ENCODE data around the gene TSEN15. TPM values are rescaled to one million over a fixed set of nuclear protein-coding genes. Genes with fewer than 3 reads are reported as not detected.

The TSEN15 gene
- total and polyA plus RNA-seq, 9 of the 15 experiments (the other 6 are each of a cell fraction or from before 2014, with no cell fraction given) = 25.6 to 121 (median 91.3) TPM

GRCh38 chr1:184033711-184034167 is 17.8 kb upstream of the TSEN15 start:
- DNase-seq (ENCODE audit: extremely low read depth in 1 of 4, low spot score in 3 of 4) = no peak
- Histone ChIP-seq H2AFZ (ENCODE audit: low read depth, low read length) (no peak overlapping the region), H4K20me1 (replicated peaks; ENCODE audit: control insufficient read depth, insufficient read depth, low read length) (no peaks in the 10 kb centered on the region), H3K79me2 (ENCODE audit: control insufficient read depth, insufficient read depth, low read length) (peaks cover 84% of the 10 kb centered on the region), H3K27me3 (ENCODE audit: control insufficient read depth in 2 of 2, insufficient read depth in 2 of 2, low read length in 2 of 2) (no peaks in the 10 kb centered on the region), H3K9me3 (replicated peaks; ENCODE audit: control insufficient read depth, insufficient read depth, low read depth, low read length) (no peaks in the 10 kb centered on the region), H3K9me1 (ENCODE audit: control insufficient read depth, insufficient read depth, low read length) (no peaks in the 10 kb centered on the region), H3K4me3 (no peak overlapping the region), H3K4me2 (ENCODE audit: insufficient read depth, low read length) (no peak overlapping the region), H3K36me3 (ENCODE audit: control insufficient read depth, insufficient read depth, low read length) (no peaks in the 10 kb centered on the region; the same call in 2 of the 3 replicates), H3K27ac (ENCODE audit: extremely low read depth, low read depth, low read length) (peak overlapping the region; percentile 9; the same call in 2 of the 3 replicates), H3K9ac (ENCODE audit: insufficient read depth in 1 of 2, low read depth in 2 of 2, low read length in 2 of 2) (no peak overlapping the region), H3K4me1 (replicated peaks in 1 of 2; ENCODE audit: control insufficient read depth in 2 of 2, insufficient read depth in 2 of 2, low read length in 2 of 2) (peaks cover 33 to 65% of the 10 kb centered on the region in 2 experiments)
- intact Hi-C loops (cut with micrococcal nuclease) = loop anchor here (5.0 kb wide), 2 partner anchors 101 to 376 kb away; no protein-coding TSS in a partner anchor
- WGBS (ENCODE audit: insufficient coverage, low coverage, missing lambda C conversion rate) = 9% methylated on average over 2 of the region's 2 CpGs
- in situ Hi-C loops (cut with MboI) = no loop called here
- CTCF ChIA-PET (ENCODE audit: low intra/inter-chr PET ratio) = no interaction called here
- POLR2A ChIA-PET = interaction anchor here (0.7 to 1.8 kb wide), 3 partner anchors 13 to 45 kb away, joined by 3 to 11 read pairs (median 5); partner anchors contain the start of gene TSEN15
- BruUV-seq (replicated peaks) = no TSS peak
- FAIRE-seq = no peak
- ATAC-seq = peak; percentile 3
- TF ChIP-seq EP400 (IDR thresholded peaks at IDR 0.05) = no peak
- TF ChIP-seq L3MBTL2 (IDR thresholded peaks at IDR 0.05) = 0 out of 2 replicates have a peak, but pooled peaks have one; percentile 16
- TF ChIP-seq ZNF253 (CRISPR knock-in tag; conservative IDR thresholded peaks at IDR 0.05) = no peak
- no peak for TF ChIP-seq HDAC2 (IDR thresholded peaks at IDR 0.05)
- TF ChIP-seq SP1 (CRISPR knock-in tag; IDR thresholded peaks at IDR 0.05) = 0 out of 2 replicates have a peak, but pooled peaks have one; percentile 29
- TF ChIP-seq MAZ (CRISPR knock-in tag; conservative IDR thresholded peaks at IDR 0.05 in 1 of 2, IDR thresholded peaks at IDR 0.05 in 1 of 2) = 0 out of 4 replicates have a peak, but pooled peaks of 1 of the 2 experiments have one; percentile 12
- TF ChIP-seq ZNF764 (CRISPR knock-in tag; IDR thresholded peaks at IDR 0.05; ENCODE audit: low read depth) = no peak
- TF ChIP-seq E2F8 (IDR thresholded peaks at IDR 0.05; ENCODE audit: low read depth, partially characterized antibody) = no peak
- TF ChIP-seq U2AF2 (optimal IDR thresholded peaks at IDR 0.05; ENCODE audit: low read depth, low read length) = no peak
- peak; percentile 43; the same call in 1 of the 2 replicates for TF ChIP-seq HBP1 (CRISPR knock-in tag; IDR thresholded peaks at IDR 0.05)
- TF ChIP-seq SMC3 (conservative IDR thresholded peaks at IDR 0.05; ENCODE audit: insufficient read depth, low read depth, low read length) = no peak
- TF ChIP-seq NR2C2 (CRISPR knock-in tag; IDR thresholded peaks at IDR 0.05) = no peak
- 0 out of 2 replicates have a peak, but pooled peaks have one; percentile 4 for TF ChIP-seq NR2C2 (tag; IDR thresholded peaks at IDR 0.05)
- TF ChIP-seq, protein P1, sequence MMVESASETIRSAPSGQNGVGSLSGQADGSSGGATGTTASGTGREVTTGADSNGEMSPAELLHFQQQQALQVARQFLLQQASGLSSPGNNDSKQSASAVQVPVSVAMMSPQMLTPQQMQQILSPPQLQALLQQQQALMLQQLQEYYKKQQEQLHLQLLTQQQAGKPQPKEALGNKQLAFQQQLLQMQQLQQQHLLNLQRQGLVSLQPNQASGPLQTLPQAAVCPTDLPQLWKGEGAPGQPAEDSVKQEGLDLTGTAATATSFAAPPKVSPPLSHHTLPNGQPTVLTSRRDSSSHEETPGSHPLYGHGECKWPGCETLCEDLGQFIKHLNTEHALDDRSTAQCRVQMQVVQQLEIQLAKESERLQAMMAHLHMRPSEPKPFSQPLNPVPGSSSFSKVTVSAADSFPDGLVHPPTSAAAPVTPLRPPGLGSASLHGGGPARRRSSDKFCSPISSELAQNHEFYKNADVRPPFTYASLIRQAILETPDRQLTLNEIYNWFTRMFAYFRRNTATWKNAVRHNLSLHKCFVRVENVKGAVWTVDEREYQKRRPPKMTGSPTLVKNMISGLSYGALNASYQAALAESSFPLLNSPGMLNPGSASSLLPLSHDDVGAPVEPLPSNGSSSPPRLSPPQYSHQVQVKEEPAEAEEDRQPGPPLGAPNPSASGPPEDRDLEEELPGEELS (CRISPR knock-in tag; IDR thresholded peaks at IDR 0.05; ENCODE audit: borderline replicate concordance) = no peak
- no peak for TF ChIP-seq ZNF232 (CRISPR knock-in tag; IDR thresholded peaks at IDR 0.05)
- TF ChIP-seq POLR2A (conservative IDR thresholded peaks at IDR 0.05) = 0 out of 2 replicates have a peak, but pooled peaks have one; percentile 3
- peak; percentile 9; the same call in 1 of the 2 replicates for TF ChIP-seq PML (IDR thresholded peaks at IDR 0.05; ENCODE audit: low read length)
- TF ChIP-seq ZBTB17 (CRISPR knock-in tag; IDR thresholded peaks at IDR 0.05) = 0 out of 2 replicates have a peak, but pooled peaks have one; percentile 62

All from K562 (cell line).